NB4 (cell line): Measurements from ENCODE around the gene FRRS1L.

Experiments used
- DNase-seq: peaks from one replicate; pipeline ENCODE4 v3.0.0; 2010; ENCODE audit warnings: low read depth
- H3K4me3 ChIP-seq: one replicate; pipeline ENCODE4 v1.5.1; 2011; ENCODE audit warnings: mild to moderate bottlenecking, low read depth, low read length, moderate library complexity
- CTCF ChIP-seq: IDR thresholded peaks from one replicate; pipeline ENCODE4 v1.5.1; 2012; ENCODE audit warnings: low read depth, low read length
- MAX ChIP-seq: IDR thresholded peaks from 2 replicates; pipeline ENCODE4 v1.6.1; 2011; ENCODE audit warnings: low read depth, low read length
- MYC ChIP-seq: IDR thresholded peaks from 2 replicates; pipeline ENCODE4 v1.6.1; 2011; ENCODE audit warnings: low read depth, low read length
- POLR2A ChIP-seq: IDR thresholded peaks from 2 replicates; pipeline ENCODE4 v1.6.1; 2011; ENCODE audit warnings: mild to moderate bottlenecking; ENCODE audit not compliant: insufficient read length; ENCODE audit errors: extremely low read depth

Gene FRRS1L

GRCh38 chr9:109182550-109182939 is 15.5 kb upstream of the FRRS1L start:
- no peak overlapping the region for H3K4me3 ChIP-seq
- TF ChIP-seq MAX, result no peak
- TF ChIP-seq POLR2A, result no peak
- no peak for TF ChIP-seq CTCF
- DNase-seq, result no peak

GRCh38 chr9:109181284-109181683 is 14.2 kb upstream of the FRRS1L start:
- no peak overlapping the region for H3K4me3 ChIP-seq
- TF ChIP-seq MAX, result no peak
- TF ChIP-seq MYC, result no peak
- TF ChIP-seq CTCF, result no peak
- TF ChIP-seq POLR2A, result no peak
- no peak for DNase-seq

GRCh38 chr9:109179801-109180523 is 12.9 kb upstream of the FRRS1L start:
- DNase-seq, result no peak
- no peak for TF ChIP-seq MAX
- TF ChIP-seq POLR2A, result no peak
- TF ChIP-seq MYC, result no peak
- TF ChIP-seq CTCF, result no peak

GRCh38 chr9:109176963-109177362 is 9.9 kb upstream of the FRRS1L start:
- TF ChIP-seq MAX (no peak), MYC (no peak), POLR2A (no peak), CTCF (no peak)
- DNase-seq, result no peak

More at GRCh38 chr9:109179801-109180523, 12.9 kb upstream of the FRRS1L start:
- H3K4me3 ChIP-seq, result no peak overlapping the region

GRCh38 chr9:109176386-109176785 is 9.3 kb upstream of the FRRS1L start:
- TF ChIP-seq CTCF (no peak), POLR2A (no peak), MYC (no peak), MAX (no peak)
- DNase-seq, result no peak
- H3K4me3 ChIP-seq, result no peak overlapping the region

More at GRCh38 chr9:109176963-109177362, 9.9 kb upstream of the FRRS1L start:
- H3K4me3 ChIP-seq, result no peak overlapping the region

- DNase-seq, result no peak
- H3K4me3 ChIP-seq, result no peak overlapping the region
- TF ChIP-seq POLR2A (no peak), MAX (no peak), MYC (no peak)
Measured at GRCh38 chr9:109172935-109173334, 5.9 kb upstream of the FRRS1L start.
